Fibroblast of pulmonary artery (primary cell): Measurements from ENCODE around the gene KRTAP5-9.
A peak's percentile ranks its signal among the peaks of the same experiment; 100 is the strongest.
"Not testable (repeated sequence)": the region's sequence is repeated elsewhere in the genome, so short reads cannot be mapped to it uniquely, and the experiment has no call there.

Source experiments
- DNase-seq: peaks from one replicate; pipeline ENCODE4 v3.0.0-alpha.2; 2010; ENCODE audit warnings: low read depth
- H3K4me3 ChIP-seq: replicated peaks from 2 replicates; pipeline ENCODE4 v1.5.1; 2011; ENCODE audit warnings: low read depth, mild to moderate bottlenecking, control low read depth, low read length, moderate library complexity
- CTCF ChIP-seq: IDR thresholded peaks from 2 replicates; pipeline ENCODE4 v1.5.1; 2011; ENCODE audit warnings: mild to moderate bottlenecking, control low read depth, low read length, inconsistent platforms; ENCODE audit errors: missing control alignments

KRTAP5-9 gene

GRCh38 chr11:71564430-71564829, 16.2 kb downstream of the KRTAP5-9 start:
- no peak overlapping the region for H3K4me3 ChIP-seq
- DNase-seq = no peak
- TF ChIP-seq CTCF = no peak

- TF ChIP-seq CTCF = no peak
- no peak for DNase-seq
- H3K4me3 ChIP-seq = no peak within 1 kb of the TSS
Measured at GRCh38 chr11:71565263-71565662, 17.0 kb downstream of the KRTAP5-9 start, which contains the start of gene KRTAP5-10. Gene KRTAP5-10, plus strand, starts transcription at chr11:71565563. Its CDS starts 25 bp downstream, at chr11:71565588.

- DNase-seq = no peak
- no peak for TF ChIP-seq CTCF
- no peak overlapping the region for H3K4me3 ChIP-seq
Measured at GRCh38 chr11:71566081-71566620, 17.9 kb downstream of the KRTAP5-9 start.

- not testable (repeated sequence) for H3K4me3 ChIP-seq, DNase-seq
Measured at GRCh38 chr11:71566626-71567599, 18.7 kb downstream of the KRTAP5-9 start.

- not testable (repeated sequence) for DNase-seq, H3K4me3 ChIP-seq
Measured at GRCh38 chr11:71567633-71568032, 19.4 kb downstream of the KRTAP5-9 start.

- peak; percentile 14 for DNase-seq
- no peak for TF ChIP-seq CTCF
- H3K4me3 ChIP-seq = no peak overlapping the region
Measured at GRCh38 chr11:71568704-71569349, 20.6 kb downstream of the KRTAP5-9 start.

GRCh38 chr11:71571101-71571850, 23.1 kb downstream of the KRTAP5-9 start:
- DNase-seq, H3K4me3 ChIP-seq: not testable (repeated sequence)

GRCh38 chr11:71572811-71573210, 24.6 kb downstream of the KRTAP5-9 start:
- no peak overlapping the region for H3K4me3 ChIP-seq
- no peak for TF ChIP-seq CTCF
- no peak for DNase-seq
